IMR-90 (cell line): ENCODE measurements around the gene KCTD18. TPM values are rescaled to one million over a fixed set of nuclear protein-coding genes. Genes with fewer than 3 reads are reported as not detected.

Experiments
- ATAC-seq: fragments of 200-7000 bp; cut with Tn5 transposase; 2 replicates; pipeline ENCODE4 v1.9.1; 2020; ENCODE audit warnings: low read depth, mild to moderate bottlenecking, moderate library complexity
- BruUV-seq: library from RNA; stranded (reverse); fragments of 400-500 nt; replicated peaks from 2 replicates; lab custom pipeline; 2021; lab: Mats Ljungman, UMichigan
- CTCF ChIA-PET: fragments of 300-600 bp; formaldehyde crosslinking; extraction: SDS; loops from one replicate; lab custom pipeline; 2021; ENCODE audit warnings: antibody characterized with exemption; lab: Yijun Ruan, JAX
- POLR2A ChIA-PET: fragments of 300-600 bp; sonication (Branson Sonifier 250); formaldehyde crosslinking; loops from one replicate; lab custom pipeline; 2022; ENCODE audit warnings: antibody characterized with exemption; ENCODE audit not compliant: unreplicated experiment; lab: Charles Lee
- DNase-seq: peaks from one replicate; pipeline ENCODE4 v3.0.0; 2013
- H2AFZ ChIP-seq: replicated peaks from 2 replicates; pipeline ENCODE3; 2013; ENCODE audit warnings: low read length, mild to moderate bottlenecking; ENCODE audit not compliant: poor library complexity
- H2AK5ac ChIP-seq: 2 replicates; pipeline ENCODE4 v1.6.1; 2013; ENCODE audit warnings: low read depth, low read length, inconsistent platforms
- H2AK9ac ChIP-seq: replicated peaks from 2 replicates; pipeline ENCODE3; 2013; ENCODE audit warnings: mild to moderate bottlenecking, low read depth, low read length, moderate library complexity; ENCODE audit not compliant: poor library complexity
- H2BK120ac ChIP-seq: 2 replicates; pipeline ENCODE4 v1.6.1; 2013; ENCODE audit warnings: low read depth, low read length, inconsistent platforms
- H2BK15ac ChIP-seq: 3 replicates; pipeline ENCODE4 v1.6.1; 2013; ENCODE audit warnings: low read depth, low read length, inconsistent platforms
- H2BK20ac ChIP-seq: 2 replicates; pipeline ENCODE4 v1.6.1; 2013; ENCODE audit warnings: low read depth, mild to moderate bottlenecking, inconsistent platforms, low read length, moderate library complexity
- H2BK5ac ChIP-seq: 2 replicates; pipeline ENCODE4 v1.6.1; 2013; ENCODE audit warnings: mild to moderate bottlenecking, low read depth, low read length, inconsistent platforms; ENCODE audit not compliant: poor library complexity, severe bottlenecking
- H3K14ac ChIP-seq: replicated peaks from 2 replicates; pipeline ENCODE4 v1.6.1; 2013; ENCODE audit warnings: low read depth, low read length, inconsistent platforms
- H3K18ac ChIP-seq: 2 replicates; pipeline ENCODE4 v1.6.1; 2013; ENCODE audit warnings: low read depth, low read length, control low read depth
- H3K23ac ChIP-seq: 2 replicates; pipeline ENCODE4 v1.6.1; 2013; ENCODE audit warnings: low read depth, low read length, inconsistent platforms
- H3K27ac ChIP-seq: 2 replicates; pipeline ENCODE4 v1.5.1; 2013; ENCODE audit warnings: mild to moderate bottlenecking, control low read depth, low read length; ENCODE audit not compliant: insufficient read depth
- H3K27me3 ChIP-seq: 2 replicates; pipeline ENCODE4 v1.6.1; 2013; ENCODE audit warnings: low read length; ENCODE audit not compliant: control insufficient read depth, insufficient read depth
- H3K36me3 ChIP-seq: 2 replicates; pipeline ENCODE4 v1.6.1; 2013; ENCODE audit warnings: low read length, mixed read lengths; ENCODE audit not compliant: control insufficient read depth, insufficient read depth
- H3K4ac ChIP-seq: 2 replicates; pipeline ENCODE4 v1.6.1; 2013; ENCODE audit warnings: low read depth, low read length, inconsistent platforms
- H3K4me1 ChIP-seq: 2 replicates; pipeline ENCODE4 v1.6.1; 2013; ENCODE audit warnings: low read length, mixed read lengths; ENCODE audit not compliant: control insufficient read depth, insufficient read depth
- H3K4me2 ChIP-seq: 2 replicates; pipeline ENCODE4 v1.6.1; 2013; ENCODE audit warnings: low read depth, mild to moderate bottlenecking, control low read depth, low read length, moderate library complexity
- H3K4me3 ChIP-seq: 2 replicates; pipeline ENCODE4 v1.5.1; 2013; ENCODE audit warnings: low read depth, mild to moderate bottlenecking, control low read depth, low read length, moderate library complexity; ENCODE audit not compliant: insufficient read depth
- H3K56ac ChIP-seq: 2 replicates; pipeline ENCODE4 v1.6.1; 2013; ENCODE audit warnings: low read length, inconsistent platforms; ENCODE audit not compliant: insufficient read depth; ENCODE audit errors: extremely low read depth
- H3K79me1 ChIP-seq, 2 experiments: 2 replicates each; pipeline ENCODE4 v1.6.1; 2013; ENCODE audit warnings: low read length in 2 of 2, inconsistent platforms in 1 of 2, low read depth in 1 of 2
- H3K9ac ChIP-seq: 2 replicates; pipeline ENCODE4 v1.6.1; 2013; ENCODE audit warnings: low read depth, low read length, control low read depth
- H3K9me1 ChIP-seq: 2 replicates; pipeline ENCODE4 v1.6.1; 2013; ENCODE audit warnings: low read length, inconsistent platforms; ENCODE audit not compliant: insufficient read depth
- H3K9me3 ChIP-seq: 2 replicates; pipeline ENCODE4 v1.6.1; 2013; ENCODE audit warnings: low read length; ENCODE audit not compliant: control insufficient read depth, insufficient read depth
- H4K20me1 ChIP-seq: 2 replicates; pipeline ENCODE4 v1.6.1; 2013; ENCODE audit warnings: low read length, inconsistent platforms; ENCODE audit not compliant: insufficient read depth
- H4K5ac ChIP-seq: 2 replicates; pipeline ENCODE4 v1.6.1; 2013; ENCODE audit warnings: mild to moderate bottlenecking, low read depth, low read length, control low read depth
- H4K8ac ChIP-seq, 2 experiments: 2 replicates each; pipeline ENCODE4 v1.6.1; 2013; ENCODE audit warnings: low read depth in 2 of 2, low read length in 2 of 2, control low read depth in 1 of 2, inconsistent platforms in 1 of 2
- H4K91ac ChIP-seq: 2 replicates; pipeline ENCODE4 v1.6.1; 2013; ENCODE audit warnings: low read depth, low read length, inconsistent platforms; ENCODE audit not compliant: insufficient read depth
- MAFK ChIP-seq: IDR thresholded peaks from 2 replicates; pipeline ENCODE4 v1.6.1; 2012; ENCODE audit warnings: low read depth, low read length, improper control_type of control experiment
- WGBS, 2 experiments: methylation state at CpG; one replicate each; pipeline versions ENCODE4 v1.1.5 to v1.1.7; 2013; ENCODE audit warnings: missing lambda C conversion rate in 2 of 2; ENCODE audit not compliant: insufficient read length in 1 of 2; ENCODE audit errors: extremely low coverage in 2 of 2; 5-methylcytosine and 5-hydroxymethylcytosine counted together
- dilution Hi-C: fragments of 300-500 bp; cut with HindIII; formaldehyde crosslinking; loops from one replicate; pipeline ENCODE4 v1.14.3; 2018; ENCODE audit warnings: low sequenced_read_pairs; ENCODE audit not compliant: unreplicated experiment
- in situ Hi-C: fragments of 300-500 bp; cut with MboI; formaldehyde crosslinking; loops from 3 replicates; pipeline ENCODE4 v1.14.3; 2019; ENCODE audit warnings: low sequenced_read_pairs, inconsistent platforms, mixed read lengths
- intact Hi-C: fragments of 100-400 bp; cut with micrococcal nuclease; formaldehyde crosslinking; loops from 2 replicates; pipeline ENCODE4 v1.10.0; 2022
- polyA plus RNA-seq, 3 experiments: library from polyadenylated mRNA; depleted of rRNA; stranded (reverse); fragments of >200 nt; gene quantifications; 2 replicates each; pipeline ENCODE4 v1.2.3, GENCODE V29; 2012; ENCODE audit warnings: low replicate concordance in 1 of 3
- total RNA-seq: library from RNA; depleted of rRNA; stranded (reverse); fragments of >200 nt; gene quantifications from 2 replicates; pipeline ENCODE4 v1.2.3, GENCODE V29; 2012

Gene KCTD18
- total and polyA plus RNA-seq, 2 of the 4 experiments (the other 2 are of a cell fraction), result 6.7 to 10.4 TPM

DNA sequence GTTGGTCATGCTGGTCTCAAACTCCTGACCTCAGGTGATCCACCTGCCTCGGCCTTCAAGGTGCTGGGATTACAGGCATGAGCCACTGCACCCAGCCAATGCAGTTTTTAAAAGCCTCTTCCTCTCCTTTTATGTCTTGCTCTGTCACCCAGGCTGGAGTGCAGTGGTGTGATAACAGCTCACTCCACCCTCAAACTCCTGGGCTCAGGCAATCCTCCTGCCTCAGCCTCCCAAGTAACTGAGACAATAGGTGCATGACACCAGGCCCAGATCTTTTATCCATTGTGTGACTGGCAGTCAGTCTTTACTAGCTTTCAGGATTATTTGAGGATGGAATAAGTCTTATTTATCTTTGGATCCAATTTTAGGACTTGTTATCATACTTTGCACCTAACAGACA lies 13.2 kb downstream of the KCTD18 start:
- WGBS, 2 experiments, result no CpG with 5 or more reads among the region's 1 CpG
- dilution Hi-C loops, result no loop called here

More for the DNA sequence above, 13.2 kb downstream of the KCTD18 start:
- Histone ChIP-seq H2AFZ (no peak overlapping the region), H4K20me1 (no peaks in the 10 kb centered on the region), H2BK120ac (no peak overlapping the region), H2AK5ac (no peak overlapping the region), H4K91ac (no peak overlapping the region), H3K9me1 (peaks cover 4% of the 10 kb centered on the region; the same call in 1 of the 2 replicates), H3K18ac (no peak overlapping the region), H3K9ac (no peak overlapping the region), H3K4me2 (no peak overlapping the region), H4K8ac (no peak overlapping the region), H2BK15ac (no peak overlapping the region), H4K5ac (no peak overlapping the region), H3K4ac (no peak overlapping the region), H2BK20ac (no peak overlapping the region), H2AK9ac (no peak overlapping the region), H3K14ac (no peak overlapping the region), H3K4me3 (no peak overlapping the region), H3K4me1 (no peaks in the 10 kb centered on the region), H3K27me3 (no peaks in the 10 kb centered on the region), H2BK5ac (no peak overlapping the region), H3K79me1 (peaks cover 0 to 3% of the 10 kb centered on the region in 2 experiments; a peak in 1 of 4 replicates), H3K36me3 (peaks cover 14% of the 10 kb centered on the region), H3K56ac (no peak overlapping the region), H3K27ac (no peak overlapping the region), H3K23ac (no peak overlapping the region), H3K9me3 (no peaks in the 10 kb centered on the region)
- no peak for ATAC-seq
- BruUV-seq, result no TSS peak
- DNase-seq, result no peak
- intact Hi-C loops (no loop called here), in situ Hi-C loops (no loop called here)
- POLR2A ChIA-PET, result no interaction called here
- CTCF ChIA-PET, result no interaction called here
- no peak for TF ChIP-seq MAFK
